Fibroblast of the aortic adventitia (primary cell): Measurements from ENCODE around the gene CBFA2T3. TPM values are rescaled to one million over a fixed set of nuclear protein-coding genes. Genes with fewer than 3 reads are reported as not detected.

Experiments used
- DNase-seq: peaks from one replicate; pipeline ENCODE4 v3.0.0-alpha.2; 2010; ENCODE audit warnings: low read depth
- H3K4me3 ChIP-seq: 2 replicates; pipeline ENCODE4 v1.5.1; 2011; ENCODE audit warnings: low read depth, mild to moderate bottlenecking, control low read depth, low read length, moderate library complexity
- CTCF ChIP-seq: IDR thresholded peaks from 2 replicates; pipeline ENCODE4 v1.5.1; 2011; ENCODE audit warnings: mild to moderate bottlenecking, low read length, control low read depth, inconsistent platforms; ENCODE audit not compliant: insufficient read depth
- total RNA-seq: library from RNA; depleted of rRNA; stranded (reverse); fragments of >200 nt; gene quantifications from 2 replicates; pipeline ENCODE4 v1.2.3, GENCODE V29; 2012; ENCODE audit warnings: low replicate concordance

The CBFA2T3 gene
- total RNA-seq, 1 donor: not detected

GRCh38 chr16:88973415-88974050 is 3.5 kb downstream of the CBFA2T3 start:
- DNase-seq: no peak
- TF ChIP-seq CTCF: no peak
- H3K4me3 ChIP-seq: no peak overlapping the region

- no peak overlapping the region for H3K4me3 ChIP-seq
- no peak for TF ChIP-seq CTCF
- no peak for DNase-seq
These were observed 4.0 kb downstream of the CBFA2T3 start for GRCh38 chr16:88973007-88973410.

GRCh38 chr16:88972349-88972748 is 4.7 kb downstream of the CBFA2T3 start:
- H3K4me3 ChIP-seq: no peak overlapping the region
- TF ChIP-seq CTCF: no peak
- no peak for DNase-seq

- TF ChIP-seq CTCF: no peak
These were observed 5.5 kb downstream of the CBFA2T3 start for GRCh38 chr16:88971371-88972097.

GRCh38 chr16:88970539-88971065 is 6.4 kb downstream of the CBFA2T3 start:
- TF ChIP-seq CTCF: no peak
- H3K4me3 ChIP-seq: no peak overlapping the region
- no peak for DNase-seq

More at GRCh38 chr16:88971371-88972097, 5.5 kb downstream of the CBFA2T3 start:
- H3K4me3 ChIP-seq: no peak overlapping the region
- DNase-seq: no peak

- H3K4me3 ChIP-seq: no peak overlapping the region
- no peak for DNase-seq
- TF ChIP-seq CTCF: no peak
These were observed 7.0 kb downstream of the CBFA2T3 start for GRCh38 chr16:88970050-88970449.
